HG02938 (cell line): ENCODE results near the gene PPY.
"Not testable (repeated sequence)": the region's sequence is repeated elsewhere in the genome, so short reads cannot be mapped to it uniquely, and the experiment has no call there.

Experiments used
- ATAC-seq: cut with Tn5 transposase; IDR thresholded peaks from one replicate; pipeline ENCODE4 v1.9.1; 2021; ENCODE audit warnings: mild to moderate bottlenecking, moderate library complexity; ENCODE audit not compliant: unreplicated experiment

PPY gene, protein sequence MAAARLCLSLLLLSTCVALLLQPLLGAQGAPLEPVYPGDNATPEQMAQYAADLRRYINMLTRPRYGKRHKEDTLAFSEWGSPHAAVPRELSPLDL

GRCh38 chr17:43942051-43942685, at the start of gene PPY:
Gene PPY, minus strand, starts transcription at chr17:43942476. Its CDS starts 822 bp downstream, at chr17:43941654.
- no peak for ATAC-seq

- no peak for ATAC-seq
Observed at GRCh38 chr17:43988301-43988700, 46.0 kb upstream of the PPY start.

DNA sequence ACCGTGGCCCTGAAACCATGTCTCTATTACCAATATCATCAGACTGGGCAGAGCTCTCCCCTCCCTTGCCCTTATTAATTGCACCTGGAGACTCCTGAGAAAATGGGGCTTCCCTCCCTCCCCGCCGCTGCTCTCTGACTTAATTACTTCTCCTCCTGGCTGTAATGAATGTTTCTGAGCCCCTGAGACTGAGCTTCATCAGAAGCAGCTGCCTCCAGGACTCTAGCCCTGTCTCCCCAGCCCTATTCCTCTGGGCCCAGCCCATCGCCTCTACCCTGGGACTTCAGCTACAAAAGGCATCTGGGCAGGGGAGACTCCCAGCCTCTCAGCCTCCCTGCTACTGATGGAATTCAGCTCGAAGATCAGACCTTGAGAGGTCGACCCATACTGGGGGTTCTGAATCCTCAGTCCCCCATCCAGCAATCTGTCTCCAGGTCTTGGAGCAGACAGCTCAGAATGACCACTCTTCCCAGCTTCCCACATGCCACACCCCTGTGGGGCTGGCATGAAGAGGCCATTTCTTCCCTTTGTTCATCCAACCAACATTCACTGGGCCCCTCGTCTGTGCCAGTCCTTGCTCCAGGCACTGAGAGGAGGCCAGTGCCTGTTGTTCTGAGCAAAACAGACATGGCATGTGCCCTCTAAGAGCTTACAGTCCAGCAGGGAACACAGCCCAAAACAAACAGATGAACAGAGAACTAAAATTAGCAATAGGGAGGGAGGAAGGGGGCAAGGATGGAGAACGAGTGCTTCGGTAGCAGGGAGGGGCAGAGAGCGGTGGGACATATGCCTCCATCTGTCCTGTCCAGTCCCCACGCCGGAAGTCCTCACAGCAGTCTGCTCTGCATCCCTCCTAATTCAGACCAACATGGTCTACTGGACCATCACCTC, 45.1 kb upstream of the PPY start:
- ATAC-seq, result no peak

GRCh38 chr17:43986225-43986981, 44.1 kb upstream of the PPY start:
- ATAC-seq, result no peak

DNA sequence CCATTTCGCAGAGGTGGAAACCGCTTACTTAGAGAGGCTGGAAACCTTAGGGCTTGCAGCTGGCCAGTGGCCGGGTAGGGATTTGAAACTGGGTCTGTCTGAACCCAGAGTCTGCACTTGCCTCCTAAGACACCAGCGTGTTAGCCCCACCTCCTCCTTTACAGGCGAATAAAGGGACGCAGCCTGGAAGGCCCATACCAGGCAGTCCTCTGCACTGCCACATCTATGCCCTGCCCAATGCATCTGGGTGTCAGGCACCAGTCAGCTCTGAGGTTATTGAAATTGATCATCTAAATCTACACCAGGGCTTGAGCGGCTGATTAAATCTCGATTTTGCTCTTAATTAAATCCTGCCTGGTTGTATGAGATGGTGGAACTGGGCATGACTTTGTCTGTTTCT, 42.2 kb upstream of the PPY start:
- no peak for ATAC-seq

- ATAC-seq, result no peak
Observed at GRCh38 chr17:43983515-43984411, 41.5 kb upstream of the PPY start.

GRCh38 chr17:43983196-43983514, 40.9 kb upstream of the PPY start:
- no peak for ATAC-seq

- no peak for ATAC-seq
Observed at GRCh38 chr17:43982171-43982570, 39.9 kb upstream of the PPY start.

GRCh38 chr17:43979671-43980070, 37.4 kb upstream of the PPY start:
- no peak for ATAC-seq

- ATAC-seq, result no peak
Observed at GRCh38 chr17:43979011-43979410, 36.7 kb upstream of the PPY start.

- no peak for ATAC-seq
Observed at GRCh38 chr17:43978078-43978477, 35.8 kb upstream of the PPY start.

DNA sequence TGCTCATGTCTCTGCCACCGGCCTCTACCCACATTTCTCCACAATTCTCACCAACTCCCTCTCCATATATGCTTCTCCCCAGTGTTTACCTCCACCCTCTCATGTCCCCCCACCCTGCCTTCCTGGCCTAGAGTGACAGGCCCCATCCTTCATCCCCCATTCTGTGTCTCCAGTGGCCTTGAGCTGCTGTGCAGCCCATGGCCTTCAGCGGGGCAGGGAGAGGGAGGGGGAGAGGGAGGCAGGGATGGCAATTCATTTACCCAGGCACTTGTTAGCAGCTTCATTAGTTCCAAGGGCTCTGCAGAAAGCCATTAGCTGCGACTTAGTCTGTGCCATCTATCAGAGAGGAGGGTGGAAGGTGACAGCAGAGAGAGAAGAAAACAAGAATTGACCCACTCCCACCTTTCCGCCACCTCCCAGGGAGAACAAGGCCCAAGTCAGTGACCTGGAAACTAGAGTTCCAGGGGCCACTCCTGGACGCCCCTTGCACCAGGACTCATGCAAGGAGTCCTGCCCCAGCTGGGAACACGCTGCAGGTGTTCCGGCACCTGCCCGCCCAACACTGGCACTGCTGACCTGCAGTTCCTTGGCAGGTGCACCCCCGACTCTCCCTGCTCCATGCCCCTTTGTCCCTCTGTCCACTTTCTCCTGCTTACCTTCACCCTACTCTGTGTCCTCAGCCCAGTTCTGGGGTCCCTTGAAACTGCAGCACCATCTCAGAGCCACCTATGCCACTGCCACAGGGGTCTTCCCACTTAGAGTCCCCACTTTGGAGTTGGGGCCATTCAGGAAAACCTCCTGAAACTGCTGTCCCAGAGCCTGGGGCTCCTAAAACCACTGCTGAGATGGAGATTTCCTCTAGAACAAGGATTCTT, 34.9 kb upstream of the PPY start:
- ATAC-seq, result no peak

GRCh38 chr17:43975898-43976297, 33.6 kb upstream of the PPY start:
- ATAC-seq, result no peak

DNA sequence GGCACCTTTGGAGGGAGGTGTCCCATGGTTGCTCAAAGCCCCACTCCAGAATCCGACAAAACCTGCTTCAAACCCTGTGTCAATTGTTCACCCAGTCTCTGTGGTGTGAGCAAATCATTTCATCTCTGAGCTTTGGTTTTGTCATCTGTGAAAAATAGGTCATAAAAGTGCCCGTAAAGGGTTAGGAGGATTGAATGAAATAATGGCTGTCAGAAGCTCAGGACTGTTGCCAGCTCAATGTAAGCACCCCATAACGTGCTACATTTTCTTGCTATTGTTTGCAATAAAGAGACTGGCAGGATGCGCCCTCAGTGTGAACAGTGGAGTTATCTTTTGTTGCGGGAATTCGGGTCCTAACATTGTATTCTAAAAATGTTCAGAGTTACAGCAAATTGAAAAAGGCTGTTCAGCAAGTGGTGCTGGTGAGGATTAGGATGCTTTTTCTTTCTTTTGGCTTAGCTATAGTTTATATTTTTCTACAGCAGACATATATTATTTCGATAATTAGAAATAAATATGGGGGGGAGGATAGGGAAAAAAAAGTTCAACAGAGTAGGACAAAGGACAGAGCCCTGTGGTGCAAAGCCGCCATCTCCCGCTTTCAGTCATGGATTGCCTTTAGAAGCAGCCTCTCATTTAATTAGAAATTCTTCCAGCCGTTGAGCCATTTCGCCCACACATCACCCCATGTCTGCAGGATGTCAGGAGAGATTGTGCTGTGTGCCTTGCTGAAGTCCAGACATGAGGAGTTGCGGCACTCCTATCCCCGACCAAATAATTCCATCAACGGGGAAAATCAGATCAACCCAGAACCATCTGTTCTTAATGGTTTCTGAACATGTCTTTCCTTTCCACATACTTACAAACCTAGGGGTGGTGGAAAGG, 32.3 kb upstream of the PPY start:
- ATAC-seq, result no peak

- not testable (repeated sequence) for ATAC-seq
Observed at GRCh38 chr17:43972444-43973212, 30.4 kb upstream of the PPY start.

GRCh38 chr17:43971436-43971835, 29.2 kb upstream of the PPY start:
- ATAC-seq, result not testable (repeated sequence)

GRCh38 chr17:43970366-43970765, 28.1 kb upstream of the PPY start:
- no peak for ATAC-seq
